GM19324 (cell line): ENCODE measurements around the gene CNTN6.

Experiments used
- ATAC-seq: cut with Tn5 transposase; IDR thresholded peaks from one replicate; pipeline ENCODE4 v1.9.1; 2021; ENCODE audit warnings: mild to moderate bottlenecking, moderate library complexity; ENCODE audit not compliant: unreplicated experiment, low FRiP score

CNTN6 gene

DNA sequence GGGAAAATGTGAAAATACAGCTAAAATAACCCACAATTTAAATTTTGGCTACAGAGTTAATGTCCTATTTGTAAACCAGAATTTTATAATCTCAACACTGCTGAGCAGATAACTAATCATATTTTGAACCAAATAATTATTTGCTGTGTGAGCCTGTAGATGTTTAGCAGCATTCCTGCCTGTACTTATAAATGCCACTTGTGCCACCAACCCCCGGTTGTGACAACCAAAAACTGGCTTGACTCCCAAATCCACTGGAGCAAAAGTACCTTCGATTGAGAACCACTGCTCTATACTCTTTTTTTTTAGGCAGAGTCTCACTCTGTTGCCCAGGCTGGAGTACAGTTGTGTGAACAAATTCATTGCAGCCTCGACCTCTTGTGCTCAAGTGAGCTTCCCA lies 78.5 kb downstream of the CNTN6 start:
- no peak for ATAC-seq

DNA sequence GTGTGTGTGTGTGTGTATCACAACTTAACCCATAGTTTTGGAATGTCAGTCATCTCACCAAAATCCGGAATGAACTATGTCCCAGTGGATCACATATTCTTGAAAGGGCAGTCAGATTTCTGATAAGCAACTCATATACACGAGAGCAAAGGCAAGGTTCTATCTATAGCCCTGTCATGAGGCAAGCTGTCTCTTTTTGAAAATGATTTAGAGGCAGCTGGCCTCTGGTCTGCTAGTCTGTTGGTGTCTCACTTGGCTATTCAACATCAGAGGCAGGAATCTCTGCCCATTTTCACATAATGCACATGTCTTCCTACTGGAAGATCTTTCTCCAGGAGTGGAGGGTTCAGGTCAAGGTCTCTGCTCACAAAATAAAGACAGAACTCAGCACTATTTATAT lies 79.8 kb downstream of the CNTN6 start:
- no peak for ATAC-seq

DNA sequence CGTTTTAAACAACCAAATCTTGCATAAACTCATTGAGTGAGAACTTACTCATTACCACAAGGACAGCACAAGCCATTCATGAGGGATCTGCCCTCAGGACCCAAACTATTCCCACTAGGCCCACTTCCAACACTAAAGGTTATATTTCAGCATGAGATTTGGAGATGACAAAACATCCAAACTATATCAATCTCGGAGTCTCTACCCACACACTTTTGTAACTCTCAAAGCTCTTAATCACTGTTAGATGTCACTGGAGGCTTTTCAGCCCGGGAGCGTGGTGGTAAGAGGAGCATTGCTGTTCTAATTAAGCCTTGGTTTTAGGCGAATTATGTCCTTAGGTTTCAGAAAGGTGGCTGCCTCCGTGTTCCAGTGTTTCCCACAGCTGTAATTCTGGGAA lies 86.3 kb downstream of the CNTN6 start:
- no peak for ATAC-seq

DNA sequence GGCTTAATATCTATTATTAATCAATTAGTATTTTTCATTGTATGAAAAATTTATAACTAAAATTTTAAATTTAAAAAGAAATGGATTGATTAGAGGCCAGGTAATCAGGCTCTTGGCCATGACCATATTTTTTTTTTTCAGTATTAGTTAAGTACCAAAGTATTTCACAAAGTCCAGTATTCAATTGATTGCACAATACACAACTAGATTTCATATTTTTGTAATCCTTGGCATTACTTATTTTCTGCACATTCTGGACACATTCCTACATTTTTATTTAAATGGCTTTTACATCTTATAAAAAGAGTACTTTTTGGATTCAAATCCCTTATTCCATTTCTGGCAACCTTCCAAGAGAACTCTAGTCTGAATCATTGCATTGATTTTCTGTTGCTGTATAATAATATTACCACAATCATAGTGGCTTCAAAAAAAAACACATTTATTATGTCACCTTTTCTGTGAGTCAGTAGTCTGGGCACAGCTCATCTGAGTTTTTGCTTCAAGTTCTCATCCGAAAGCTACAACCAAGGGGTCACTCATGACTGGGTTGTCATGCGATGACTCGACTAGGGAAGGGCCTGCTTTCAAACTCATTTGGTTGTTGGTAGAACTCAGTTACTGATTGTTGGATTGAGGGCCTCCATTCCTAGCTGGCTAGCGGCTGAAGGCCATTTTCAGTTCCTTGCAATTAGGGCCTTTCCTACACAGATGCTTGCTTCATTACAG lies 90.7 kb downstream of the CNTN6 start:
- no peak for ATAC-seq

DNA sequence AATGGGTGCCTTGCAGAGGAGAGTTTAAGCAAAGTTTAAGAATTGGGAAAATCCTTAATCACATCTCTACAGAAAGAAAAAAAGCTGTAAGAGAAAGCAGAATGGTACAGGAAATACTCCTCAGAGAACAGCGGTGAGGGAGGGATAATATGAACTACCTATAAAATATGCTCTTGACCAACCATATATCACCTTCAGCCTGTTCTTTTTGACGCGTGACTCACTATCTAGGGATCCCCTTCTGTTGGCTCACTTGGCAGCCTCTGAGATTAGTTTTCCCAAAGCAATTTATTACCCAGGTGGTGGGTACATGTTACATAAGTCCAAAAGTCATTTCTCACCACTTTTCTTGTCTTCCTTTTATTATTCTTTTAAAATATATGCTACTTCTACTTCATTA lies 97.7 kb downstream of the CNTN6 start:
- no peak for ATAC-seq

DNA sequence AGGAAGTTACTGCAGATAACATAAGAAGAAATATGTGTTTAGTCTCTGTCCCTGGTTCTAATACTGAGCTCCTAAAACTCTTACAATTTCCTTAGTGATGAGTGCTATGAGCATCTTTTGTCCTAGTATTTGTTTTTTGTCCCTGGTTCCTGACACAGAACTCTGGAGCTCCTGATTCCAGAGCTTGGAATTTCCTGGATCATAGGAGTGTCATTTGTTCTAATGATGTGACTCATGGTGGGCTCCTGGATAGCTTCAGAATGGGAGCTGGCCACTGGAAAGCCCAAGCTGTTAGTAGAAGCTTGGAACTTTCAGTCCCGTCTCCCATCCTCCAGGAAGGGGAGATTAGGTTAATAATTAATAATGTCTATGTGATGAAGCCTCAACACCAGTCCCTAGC lies 98.2 kb downstream of the CNTN6 start:
- ATAC-seq: no peak

DNA sequence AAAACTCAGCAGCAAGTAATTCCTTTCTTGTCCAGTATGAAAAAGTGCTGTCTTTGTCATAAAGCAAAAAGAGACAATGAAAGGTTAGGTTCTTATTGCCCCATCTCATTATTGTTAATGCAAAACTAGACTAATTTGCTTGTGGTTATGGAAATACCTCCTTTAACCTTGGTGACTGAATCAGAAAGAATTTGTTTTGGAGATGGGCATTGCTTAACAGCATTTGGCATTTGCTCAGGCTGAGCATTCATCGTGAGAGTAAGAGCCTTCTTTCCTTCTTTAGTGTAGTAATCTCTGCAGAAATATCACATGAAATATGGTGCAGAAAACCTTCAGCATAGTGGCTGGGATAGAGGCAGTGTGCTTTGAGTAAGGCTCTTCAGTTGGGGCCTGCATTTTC lies 103.1 kb downstream of the CNTN6 start:
- no peak for ATAC-seq

DNA sequence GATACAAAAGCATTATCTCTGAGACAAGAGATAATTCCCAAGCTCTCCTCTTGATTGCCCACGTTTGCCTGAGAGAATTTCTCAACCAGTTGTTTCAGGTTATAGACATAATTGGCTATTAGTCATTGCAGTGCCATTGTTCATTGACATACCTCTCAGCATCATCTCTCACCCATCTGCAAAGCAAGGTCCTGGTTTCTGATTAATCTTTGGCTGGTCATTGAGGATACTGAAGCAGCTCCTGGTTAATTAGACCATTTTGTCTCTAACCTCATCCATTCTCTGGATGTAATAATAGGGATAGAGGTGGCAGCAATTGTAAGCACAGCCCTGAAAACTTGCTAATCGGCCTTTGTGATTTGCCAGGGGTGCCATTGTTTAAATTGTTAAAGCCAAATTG lies 104.2 kb downstream of the CNTN6 start:
- no peak for ATAC-seq

DNA sequence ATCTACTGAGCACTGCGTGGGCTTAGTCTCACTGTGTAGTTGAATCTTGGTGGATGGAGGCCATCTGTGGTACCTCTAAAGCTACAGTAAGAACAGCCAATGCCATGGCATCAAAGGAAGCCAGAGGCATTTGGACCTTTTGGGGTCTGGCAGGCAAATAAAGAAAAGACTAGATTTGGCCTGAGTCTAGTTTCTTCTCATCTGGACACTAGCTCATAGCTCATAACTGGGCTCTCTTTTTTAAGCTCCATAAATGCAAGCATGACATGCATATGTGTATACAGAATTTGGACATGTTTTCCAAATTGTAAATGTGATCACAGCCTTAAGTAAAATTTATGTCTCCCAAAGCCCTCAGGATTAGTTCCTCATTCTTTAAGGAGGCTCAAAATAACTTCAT lies 107.5 kb downstream of the CNTN6 start:
- ATAC-seq: no peak

DNA sequence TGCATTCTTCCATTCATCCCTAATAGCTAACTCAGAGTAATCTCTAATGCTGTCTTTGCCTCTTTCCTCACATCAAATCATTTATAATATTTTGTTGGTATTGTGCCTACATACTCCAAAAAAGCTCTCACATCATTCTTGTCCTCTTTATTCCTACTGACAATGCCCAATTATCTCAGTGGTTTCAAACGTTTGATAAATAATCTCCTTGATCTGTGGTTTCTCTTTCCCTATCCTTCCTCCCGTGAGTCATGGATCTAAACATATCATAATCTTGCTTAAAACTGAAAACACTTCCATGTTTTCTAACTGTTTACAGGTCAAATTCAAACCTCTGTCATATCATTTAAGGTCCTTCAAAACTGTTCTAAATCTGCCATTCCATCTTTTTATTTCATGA lies 115.1 kb downstream of the CNTN6 start:
- ATAC-seq: no peak

DNA sequence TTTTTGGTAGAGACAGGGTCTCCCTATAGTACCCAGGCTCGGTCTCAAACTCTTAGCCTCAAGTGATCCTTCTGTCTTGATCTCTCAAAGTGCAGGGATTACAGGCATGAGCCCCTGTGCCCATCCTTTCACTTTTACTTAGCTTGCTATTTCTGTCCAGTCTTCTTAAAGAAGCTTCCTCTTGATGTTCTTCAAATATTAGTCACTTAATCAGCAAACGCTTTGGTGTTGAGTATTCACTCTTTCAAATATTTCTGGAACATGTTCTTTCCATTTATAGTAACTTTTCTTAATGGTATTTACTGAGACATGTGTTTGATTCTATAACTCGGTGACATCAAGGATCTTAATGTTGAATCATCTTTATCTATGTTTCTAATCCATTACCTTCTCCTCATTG lies 122.1 kb downstream of the CNTN6 start:
- no peak for ATAC-seq

DNA sequence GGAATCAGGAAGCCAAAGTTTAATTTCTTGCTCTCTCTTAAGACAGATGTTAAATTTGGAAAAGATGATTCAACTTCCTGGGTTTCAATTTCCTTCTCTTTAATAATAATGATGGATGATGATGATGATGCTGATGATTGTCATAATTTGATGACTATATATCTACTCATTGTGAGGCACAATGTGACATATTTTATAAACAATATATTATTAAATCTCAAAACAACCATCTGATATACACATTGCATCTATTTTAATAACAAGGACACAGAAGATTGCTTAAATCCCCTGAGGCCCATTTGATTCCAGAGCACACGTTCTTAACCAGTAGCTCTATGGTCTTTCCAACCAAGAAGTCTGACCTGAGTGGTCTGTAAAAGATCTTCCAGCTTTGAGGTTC lies 124.0 kb downstream of the CNTN6 start:
- ATAC-seq: no peak

DNA sequence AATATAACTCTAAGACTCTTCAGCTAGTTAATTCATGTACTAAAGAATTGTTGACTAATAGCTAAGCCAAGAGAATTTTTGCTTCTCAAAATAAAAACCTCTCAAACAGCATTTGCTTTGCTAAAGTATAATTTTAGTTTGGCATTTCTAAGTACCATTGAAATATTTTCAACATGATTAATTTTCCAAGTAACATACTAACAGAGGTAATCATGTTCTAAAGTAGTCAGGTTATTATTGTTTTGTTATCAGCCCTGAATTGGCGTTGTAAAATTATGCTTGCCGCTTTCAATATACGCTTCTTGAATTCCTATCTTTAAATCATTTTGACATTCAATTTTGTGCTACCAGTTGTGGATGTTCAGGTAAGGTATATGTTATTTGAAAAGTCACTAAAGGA lies 134.3 kb downstream of the CNTN6 start:
- ATAC-seq: no peak

DNA sequence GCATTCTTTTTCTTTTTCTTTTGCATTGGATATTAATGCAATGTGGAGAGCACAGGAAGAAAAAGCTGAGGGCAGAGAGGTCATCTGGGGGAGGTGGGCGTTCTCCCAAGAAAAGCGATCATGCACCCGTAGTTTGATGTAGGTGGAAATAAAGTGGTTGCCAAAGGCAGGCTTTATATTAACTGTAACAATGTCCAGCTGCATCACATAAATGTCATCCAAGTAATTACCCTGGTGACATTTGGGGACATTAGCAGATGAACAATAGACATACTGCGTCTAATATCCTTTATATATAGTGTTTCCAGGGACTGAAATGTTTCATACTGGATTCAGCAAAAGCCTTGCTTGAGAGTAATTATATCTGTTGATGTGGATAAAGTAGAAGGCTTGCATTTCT lies 135.5 kb downstream of the CNTN6 start:
- ATAC-seq: no peak

DNA sequence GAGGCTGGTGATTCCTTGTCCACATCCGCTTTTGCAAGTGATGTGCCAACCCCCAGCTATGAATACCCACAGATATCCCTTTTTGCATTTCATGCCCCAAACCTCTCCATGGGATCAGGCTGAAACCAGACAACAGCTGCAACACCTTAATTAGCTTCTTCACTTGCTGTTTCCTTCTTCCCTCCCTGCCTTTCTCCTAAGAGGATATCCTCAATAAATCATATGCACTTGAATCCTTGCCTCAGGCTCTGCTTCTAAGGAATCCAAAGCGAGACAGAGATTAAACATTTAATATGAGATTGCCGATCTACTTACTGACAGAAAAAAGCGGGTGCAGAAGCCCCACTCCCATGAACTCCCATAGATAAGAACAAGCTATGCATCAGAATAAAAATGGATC lies 138.1 kb downstream of the CNTN6 start:
- ATAC-seq: no peak

DNA sequence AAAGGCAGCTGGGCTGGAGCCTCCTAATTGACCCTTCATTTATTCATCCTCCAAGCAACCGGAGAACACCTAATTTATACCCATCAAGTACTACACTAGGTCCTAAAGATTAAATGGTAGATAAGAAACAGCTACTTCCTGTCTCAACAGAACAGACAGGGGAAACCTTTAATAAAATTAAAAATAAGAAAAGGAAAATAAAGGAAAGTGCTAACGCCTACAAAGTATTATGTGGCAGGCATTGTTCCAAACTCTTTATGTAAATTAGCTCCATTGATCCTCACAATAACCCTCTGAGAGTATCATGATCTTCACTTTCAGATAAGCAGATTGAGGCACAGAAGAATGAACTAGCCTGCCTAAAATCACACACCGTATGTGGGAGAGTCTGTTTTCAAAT lies 139.5 kb downstream of the CNTN6 start:
- ATAC-seq: no peak

DNA sequence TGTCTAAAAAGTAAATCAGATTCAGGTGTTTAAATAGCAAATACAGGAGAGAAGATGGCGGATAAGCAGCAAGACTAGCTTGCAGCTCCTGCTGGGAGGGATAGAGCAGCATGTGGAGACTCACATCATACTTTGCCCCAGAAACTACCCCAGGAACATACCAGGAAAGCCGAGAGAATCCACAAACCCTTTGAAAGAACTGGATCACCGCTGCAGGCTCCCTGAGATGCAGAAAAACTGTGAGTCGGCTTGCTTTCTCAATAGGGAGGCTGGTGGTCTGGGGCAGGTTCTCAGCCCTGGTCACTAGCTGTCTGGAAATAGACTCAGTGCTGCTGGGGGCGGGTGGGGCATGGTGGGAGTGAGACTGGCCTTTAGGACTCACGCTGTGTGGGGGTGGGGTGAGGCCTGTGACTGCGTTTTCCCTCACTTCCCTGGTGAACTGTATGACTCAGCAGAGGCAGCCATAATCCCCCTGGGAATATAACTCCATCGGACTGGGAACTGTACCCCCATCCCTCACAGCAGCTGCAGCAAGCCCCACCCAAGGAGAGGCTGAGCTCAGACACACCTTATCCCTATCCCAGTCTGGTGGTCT lies 142.8 kb downstream of the CNTN6 start:
- no peak for ATAC-seq

DNA sequence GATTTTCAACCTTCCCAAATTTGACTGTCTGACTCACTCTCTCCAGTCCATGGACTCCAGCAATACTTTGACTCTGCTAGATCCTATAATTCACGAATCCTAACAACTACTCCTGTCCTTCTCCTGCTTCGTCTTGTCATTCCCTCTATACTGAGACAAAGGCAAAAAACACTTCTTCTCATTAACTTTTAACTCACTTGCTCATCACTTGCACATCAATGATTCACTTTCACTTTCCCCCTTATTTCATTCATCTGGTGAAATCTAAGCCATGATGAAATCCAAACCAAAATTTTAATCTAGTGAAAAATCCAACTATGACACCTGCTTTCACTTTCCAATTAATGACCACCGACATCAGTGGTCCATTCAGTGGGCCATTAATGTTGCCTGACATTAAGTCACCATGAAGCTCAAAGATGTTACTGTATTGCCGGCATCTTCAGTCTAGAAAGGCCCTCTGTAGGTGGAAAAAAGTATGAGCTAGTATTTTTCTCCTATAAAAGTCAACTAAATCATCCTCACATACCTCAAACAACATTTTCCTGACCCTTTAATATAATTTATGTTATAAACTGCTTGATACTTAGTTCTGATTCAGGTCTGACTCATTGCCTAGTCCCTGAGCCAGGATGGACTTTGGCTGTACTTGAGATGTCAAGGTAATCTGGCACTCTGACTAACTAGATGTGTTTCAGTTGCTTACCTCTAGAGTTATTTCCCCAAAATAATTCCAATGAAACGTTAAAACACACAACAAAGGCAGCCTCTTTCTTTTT lies 158.6 kb downstream of the CNTN6 start:
- no peak for ATAC-seq

DNA sequence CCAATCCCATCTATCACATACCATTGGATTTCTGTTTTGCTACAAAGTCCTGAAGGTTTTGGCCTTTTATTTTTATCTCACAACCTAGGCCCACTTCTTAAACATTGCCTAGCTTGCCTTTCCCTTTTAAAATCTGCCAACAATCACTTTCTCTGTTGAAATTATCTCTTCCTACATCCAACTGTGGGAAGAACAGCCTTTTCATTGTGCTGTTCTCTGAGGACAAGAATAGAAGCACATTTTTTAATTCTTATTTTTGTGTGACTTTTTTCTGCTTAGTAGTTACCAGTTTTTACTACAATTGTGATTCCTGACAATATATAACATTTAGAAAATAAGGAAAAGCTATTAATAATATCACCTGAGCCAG lies 159.2 kb downstream of the CNTN6 start:
- no peak for ATAC-seq

DNA sequence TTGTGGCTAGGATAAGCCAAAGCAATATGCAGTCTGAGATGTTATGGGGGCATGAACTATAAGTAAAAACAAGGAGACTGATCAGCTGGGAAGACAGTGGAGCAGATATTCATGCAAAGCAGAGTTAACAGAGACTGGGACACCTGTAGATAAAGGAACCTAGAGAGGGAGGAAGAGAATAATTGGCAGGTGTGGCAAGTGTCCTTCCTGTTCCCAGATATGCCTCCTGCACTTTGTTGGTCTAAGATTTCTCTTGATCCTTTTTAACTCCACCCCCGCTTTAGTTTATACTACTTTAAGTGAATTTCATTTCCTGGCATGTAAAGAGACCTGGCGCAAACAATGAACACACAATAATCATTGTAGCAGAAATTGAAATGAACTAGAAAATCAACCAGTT lies 169.4 kb downstream of the CNTN6 start:
- ATAC-seq: no peak

DNA sequence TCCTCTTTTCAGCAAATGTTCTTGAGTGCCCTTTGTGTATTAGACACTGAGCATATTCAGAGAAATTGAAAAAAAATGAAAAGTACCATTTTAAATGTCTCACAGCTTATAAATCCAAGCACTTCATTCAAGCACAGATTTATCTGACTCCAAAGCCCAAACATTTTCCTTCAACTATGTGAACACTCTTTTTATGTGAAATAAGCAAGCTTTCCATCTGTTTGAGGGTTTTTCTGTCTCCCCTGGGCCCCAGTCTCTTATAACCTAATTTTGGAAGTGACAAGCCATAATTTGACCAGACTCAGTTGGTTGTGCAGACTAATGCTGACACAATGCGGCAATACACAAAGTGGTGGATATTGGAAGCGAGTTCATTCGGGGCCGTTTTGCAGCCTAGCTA lies 170.3 kb downstream of the CNTN6 start:
- ATAC-seq: no peak

DNA sequence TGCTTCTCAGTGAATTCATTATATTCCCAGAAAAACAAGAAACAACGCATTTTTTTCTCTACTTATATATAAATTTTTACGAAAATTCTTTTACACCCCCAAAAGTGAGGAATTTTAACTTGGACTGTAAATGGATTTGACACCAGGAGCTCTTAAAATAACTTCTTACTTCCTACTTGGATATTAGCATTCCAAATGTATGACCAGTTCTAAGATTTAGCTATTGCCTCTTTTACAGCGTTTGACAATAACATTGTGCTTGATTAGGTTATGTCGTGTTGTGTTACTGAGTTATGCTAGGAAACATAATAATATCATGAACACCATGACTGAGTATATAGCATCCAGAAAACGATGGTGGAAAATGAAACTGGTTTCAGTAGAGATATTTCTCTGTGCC lies 177.0 kb downstream of the CNTN6 start:
- no peak for ATAC-seq
